Glutamatergic neuron (in vitro differentiated cells): ENCODE results near the gene GALNS. TPM values are rescaled to one million over a fixed set of nuclear protein-coding genes. Genes with fewer than 3 reads are reported as not detected.

Experiments
- DNase-seq: peaks from one replicate; pipeline ENCODE4 v3.0.0; 2022
- H3K27ac Mint-ChIP-seq: one replicate; pipeline ENCODE4 v1.8.0; 2020; ENCODE audit warnings: mild to moderate bottlenecking, mixed read lengths, inconsistent platforms; ENCODE audit not compliant: unreplicated experiment
- H3K27me3 Mint-ChIP-seq: one replicate; pipeline ENCODE4 v1.8.0; 2020; ENCODE audit warnings: mild to moderate bottlenecking, moderate library complexity, mixed read lengths, inconsistent platforms; ENCODE audit not compliant: unreplicated experiment
- H3K36me3 Mint-ChIP-seq: one replicate; pipeline ENCODE4 v1.8.0; 2020; ENCODE audit warnings: mild to moderate bottlenecking, mixed read lengths, inconsistent platforms; ENCODE audit not compliant: unreplicated experiment
- H3K4me1 Mint-ChIP-seq: one replicate; pipeline ENCODE4 v1.8.0; 2020; ENCODE audit warnings: mild to moderate bottlenecking, low read depth, mixed read lengths, inconsistent platforms; ENCODE audit not compliant: unreplicated experiment
- H3K4me3 Mint-ChIP-seq: one replicate; pipeline ENCODE4 v1.8.0; 2020; ENCODE audit warnings: mild to moderate bottlenecking, mixed read lengths, inconsistent platforms; ENCODE audit not compliant: unreplicated experiment
- H3K9me3 Mint-ChIP-seq: one replicate; pipeline ENCODE4 v1.8.0; 2020; ENCODE audit warnings: mild to moderate bottlenecking, moderate library complexity, mixed read lengths, inconsistent platforms; ENCODE audit not compliant: unreplicated experiment
- total RNA-seq: library from RNA; stranded (reverse); fragmentation: NEBNext Ultra II Directional; extraction: Animal tissue kit (Norgen Biotek cat#: 25700); gene quantifications from one replicate; pipeline ENCODE4 v1.2.1, GENCODE V29; 2021; ENCODE audit not compliant: unreplicated experiment
- TF ChIP-seq, protein P1 (sequence below): fragments of 200-600 bp; sonication (generic); IDR thresholded peaks from one replicate; pipeline ENCODE4 v1.5.0; 2021; ENCODE audit not compliant: partially characterized antibody, unreplicated experiment

The GALNS gene
- total RNA-seq, 1 donor from 2014 or later, result 31.7 TPM

- TF ChIP-seq, protein P1, sequence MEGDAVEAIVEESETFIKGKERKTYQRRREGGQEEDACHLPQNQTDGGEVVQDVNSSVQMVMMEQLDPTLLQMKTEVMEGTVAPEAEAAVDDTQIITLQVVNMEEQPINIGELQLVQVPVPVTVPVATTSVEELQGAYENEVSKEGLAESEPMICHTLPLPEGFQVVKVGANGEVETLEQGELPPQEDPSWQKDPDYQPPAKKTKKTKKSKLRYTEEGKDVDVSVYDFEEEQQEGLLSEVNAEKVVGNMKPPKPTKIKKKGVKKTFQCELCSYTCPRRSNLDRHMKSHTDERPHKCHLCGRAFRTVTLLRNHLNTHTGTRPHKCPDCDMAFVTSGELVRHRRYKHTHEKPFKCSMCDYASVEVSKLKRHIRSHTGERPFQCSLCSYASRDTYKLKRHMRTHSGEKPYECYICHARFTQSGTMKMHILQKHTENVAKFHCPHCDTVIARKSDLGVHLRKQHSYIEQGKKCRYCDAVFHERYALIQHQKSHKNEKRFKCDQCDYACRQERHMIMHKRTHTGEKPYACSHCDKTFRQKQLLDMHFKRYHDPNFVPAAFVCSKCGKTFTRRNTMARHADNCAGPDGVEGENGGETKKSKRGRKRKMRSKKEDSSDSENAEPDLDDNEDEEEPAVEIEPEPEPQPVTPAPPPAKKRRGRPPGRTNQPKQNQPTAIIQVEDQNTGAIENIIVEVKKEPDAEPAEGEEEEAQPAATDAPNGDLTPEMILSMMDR, result no peak
- Mint-ChIP-seq H3K4me3 (peak overlapping the region; percentile 38), H3K36me3 (no peaks in the 10 kb centered on the region), H3K27me3 (peaks cover 6% of the 10 kb centered on the region), H3K9me3 (peaks cover 1% of the 10 kb centered on the region), H3K4me1 (peaks cover 21% of the 10 kb centered on the region), H3K27ac (no peak overlapping the region)
- peak; percentile 72 for DNase-seq
These were observed 88.5 kb downstream of the GALNS start for GRCh38 chr16:88768071-88768783.

GRCh38 chr16:88767546-88768070, 89.1 kb downstream of the GALNS start:
- Mint-ChIP-seq H3K27me3 (peaks cover 3% of the 10 kb centered on the region), H3K36me3 (no peaks in the 10 kb centered on the region), H3K27ac (peak overlapping the region; percentile 50), H3K9me3 (no peaks in the 10 kb centered on the region), H3K4me1 (peaks cover 20% of the 10 kb centered on the region), H3K4me3 (peak overlapping the region; percentile 38)
- DNase-seq, result no peak
- TF ChIP-seq, protein P1, result no peak

- H3K36me3 Mint-ChIP-seq, result no peaks in the 10 kb centered on the region
- H3K27ac Mint-ChIP-seq, result no peak overlapping the region
These were observed 89.8 kb downstream of the GALNS start for GRCh38 chr16:88766975-88767374.

DNA sequence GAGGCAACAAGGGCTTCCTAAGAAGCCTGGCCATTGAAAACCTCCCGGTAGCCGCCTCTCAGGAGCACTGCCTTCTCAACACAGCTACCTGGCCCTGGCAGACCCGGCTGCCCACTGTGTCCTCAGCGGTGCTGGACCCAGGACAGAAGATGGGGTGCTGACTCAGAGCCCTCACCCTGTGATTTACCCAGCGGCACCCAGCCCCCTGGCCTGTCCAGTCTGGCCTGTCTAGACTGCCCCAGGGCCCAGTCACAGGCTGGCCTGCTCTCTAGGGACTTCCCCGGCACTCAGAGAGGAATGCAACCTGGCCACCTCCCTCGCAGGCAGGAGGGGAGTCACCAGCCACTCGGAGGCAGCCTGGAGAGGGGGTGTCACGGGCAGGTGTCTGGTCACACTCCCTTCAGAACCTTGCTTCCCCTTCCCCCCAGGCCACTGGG, 91.8 kb downstream of the GALNS start:
- DNase-seq, result no peak
- TF ChIP-seq, protein P1, result no peak
- Mint-ChIP-seq H3K4me3 (no peak overlapping the region), H3K36me3 (no peaks in the 10 kb centered on the region), H3K27me3 (peaks cover 3% of the 10 kb centered on the region), H3K27ac (no peak overlapping the region), H3K9me3 (no peaks in the 10 kb centered on the region), H3K4me1 (peaks cover 18% of the 10 kb centered on the region)

More at GRCh38 chr16:88766975-88767374, 89.8 kb downstream of the GALNS start:
- no peak overlapping the region for H3K4me3 Mint-ChIP-seq
- no peak for DNase-seq
- no peaks in the 10 kb centered on the region for H3K9me3 Mint-ChIP-seq
- H3K4me1 Mint-ChIP-seq, result peaks cover 20% of the 10 kb centered on the region
- peaks cover 3% of the 10 kb centered on the region for H3K27me3 Mint-ChIP-seq
- TF ChIP-seq, protein P1, result no peak

GRCh38 chr16:88764080-88764479, 92.7 kb downstream of the GALNS start:
- Mint-ChIP-seq H3K27ac (no peak overlapping the region), H3K27me3 (peaks cover 3% of the 10 kb centered on the region), H3K4me3 (no peak overlapping the region), H3K36me3 (no peaks in the 10 kb centered on the region), H3K9me3 (no peaks in the 10 kb centered on the region), H3K4me1 (peaks cover 17% of the 10 kb centered on the region)
- TF ChIP-seq, protein P1, result no peak
- DNase-seq, result no peak
